CD4-positive, alpha-beta T cell treated with Interleukin-21 for 1 hour (primary cell): Measurements from ENCODE around the gene PRDX2.

Source experiments
- DNase-seq: peaks from one replicate; pipeline ENCODE4 v3.0.0-alpha.2; 2020

Gene PRDX2

DNA sequence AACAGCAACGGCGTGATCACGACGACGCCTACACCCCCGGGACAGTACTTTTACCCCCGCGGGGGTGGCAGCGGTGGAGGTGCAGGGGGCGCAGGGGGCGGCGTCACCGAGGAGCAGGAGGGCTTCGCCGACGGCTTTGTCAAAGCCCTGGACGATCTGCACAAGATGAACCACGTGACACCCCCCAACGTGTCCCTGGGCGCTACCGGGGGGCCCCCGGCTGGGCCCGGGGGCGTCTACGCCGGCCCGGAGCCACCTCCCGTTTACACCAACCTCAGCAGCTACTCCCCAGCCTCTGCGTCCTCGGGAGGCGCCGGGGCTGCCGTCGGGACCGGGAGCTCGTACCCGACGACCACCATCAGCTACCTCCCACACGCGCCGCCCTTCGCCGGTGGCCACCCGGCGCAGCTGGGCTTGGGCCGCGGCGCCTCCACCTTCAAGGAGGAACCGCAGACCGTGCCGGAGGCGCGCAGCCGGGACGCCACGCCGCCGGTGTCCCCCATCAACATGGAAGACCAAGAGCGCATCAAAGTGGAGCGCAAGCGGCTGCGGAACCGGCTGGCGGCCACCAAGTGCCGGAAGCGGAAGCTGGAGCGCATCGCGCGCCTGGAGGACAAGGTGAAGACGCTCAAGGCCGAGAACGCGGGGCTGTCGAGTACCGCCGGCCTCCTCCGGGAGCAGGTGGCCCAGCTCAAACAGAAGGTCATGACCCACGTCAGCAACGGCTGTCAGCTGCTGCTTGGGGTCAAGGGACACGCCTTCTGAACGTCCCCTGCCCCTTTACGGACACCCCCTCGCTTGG is 9.3 kb downstream of the PRDX2 start:
- DNase-seq = peak; percentile 75

DNA sequence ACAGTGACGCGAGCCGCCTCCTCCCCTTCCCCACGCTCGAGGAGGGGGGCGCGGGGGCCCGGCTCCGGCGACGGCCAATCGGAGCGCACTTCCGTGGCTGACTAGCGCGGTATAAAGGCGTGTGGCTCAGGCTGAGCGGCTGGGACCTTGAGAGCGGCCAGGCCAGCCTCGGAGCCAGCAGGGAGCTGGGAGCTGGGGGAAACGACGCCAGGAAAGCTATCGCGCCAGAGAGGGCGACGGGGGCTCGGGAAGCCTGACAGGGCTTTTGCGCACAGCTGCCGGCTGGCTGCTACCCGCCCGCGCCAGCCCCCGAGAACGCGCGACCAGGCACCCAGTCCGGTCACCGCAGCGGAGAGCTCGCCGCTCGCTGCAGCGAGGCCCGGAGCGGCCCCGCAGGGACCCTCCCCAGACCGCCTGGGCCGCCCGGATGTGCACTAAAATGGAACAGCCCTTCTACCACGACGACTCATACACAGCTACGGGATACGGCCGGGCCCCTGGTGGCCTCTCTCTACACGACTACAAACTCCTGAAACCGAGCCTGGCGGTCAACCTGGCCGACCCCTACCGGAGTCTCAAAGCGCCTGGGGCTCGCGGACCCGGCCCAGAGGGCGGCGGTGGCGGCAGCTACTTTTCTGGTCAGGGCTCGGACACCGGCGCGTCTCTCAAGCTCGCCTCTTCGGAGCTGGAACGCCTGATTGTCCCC is 10.1 kb downstream of the PRDX2 start, which contains the start of gene JUNB:
TSS of gene JUNB (plus strand) at position 142 of the 706 bp plus-strand sequence. CDS start at position 428, 286 bp downstream.
- peak; percentile 99 for DNase-seq

DNA sequence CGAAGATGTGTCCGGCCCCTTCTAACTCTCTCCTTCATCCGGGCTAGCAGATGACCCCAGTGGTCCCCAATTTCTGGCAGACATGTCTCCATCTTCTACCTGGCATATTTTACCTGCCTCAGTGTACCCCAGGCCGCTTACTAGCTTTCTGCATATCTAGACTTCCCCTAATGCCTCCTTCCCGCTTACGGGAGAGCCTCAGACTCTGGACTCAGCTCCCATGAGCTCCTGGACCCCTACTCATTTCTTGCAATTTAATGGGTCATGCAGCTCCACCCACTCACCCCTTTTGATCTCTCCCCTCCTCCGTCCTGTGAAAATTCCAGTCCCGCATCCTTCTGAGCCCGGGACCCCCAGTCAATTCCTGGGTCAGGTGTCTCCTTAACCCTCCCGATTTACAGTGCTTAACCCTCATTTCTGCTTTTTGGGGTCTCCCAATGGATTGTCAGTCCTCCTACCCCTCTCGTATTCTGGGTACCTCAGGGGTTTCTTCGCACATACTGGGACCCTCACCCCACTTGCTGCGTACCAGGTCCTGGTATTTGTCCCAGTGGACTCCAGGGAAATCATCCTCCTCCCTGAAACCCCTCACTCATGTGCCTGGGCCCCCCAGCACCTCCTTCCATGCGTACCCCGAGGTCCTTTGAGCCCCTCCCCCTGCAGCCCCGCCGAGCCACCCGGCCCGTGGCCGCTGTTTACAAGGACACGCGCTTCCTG is 10.8 kb downstream of the PRDX2 start:
- DNase-seq = no peak

DNA sequence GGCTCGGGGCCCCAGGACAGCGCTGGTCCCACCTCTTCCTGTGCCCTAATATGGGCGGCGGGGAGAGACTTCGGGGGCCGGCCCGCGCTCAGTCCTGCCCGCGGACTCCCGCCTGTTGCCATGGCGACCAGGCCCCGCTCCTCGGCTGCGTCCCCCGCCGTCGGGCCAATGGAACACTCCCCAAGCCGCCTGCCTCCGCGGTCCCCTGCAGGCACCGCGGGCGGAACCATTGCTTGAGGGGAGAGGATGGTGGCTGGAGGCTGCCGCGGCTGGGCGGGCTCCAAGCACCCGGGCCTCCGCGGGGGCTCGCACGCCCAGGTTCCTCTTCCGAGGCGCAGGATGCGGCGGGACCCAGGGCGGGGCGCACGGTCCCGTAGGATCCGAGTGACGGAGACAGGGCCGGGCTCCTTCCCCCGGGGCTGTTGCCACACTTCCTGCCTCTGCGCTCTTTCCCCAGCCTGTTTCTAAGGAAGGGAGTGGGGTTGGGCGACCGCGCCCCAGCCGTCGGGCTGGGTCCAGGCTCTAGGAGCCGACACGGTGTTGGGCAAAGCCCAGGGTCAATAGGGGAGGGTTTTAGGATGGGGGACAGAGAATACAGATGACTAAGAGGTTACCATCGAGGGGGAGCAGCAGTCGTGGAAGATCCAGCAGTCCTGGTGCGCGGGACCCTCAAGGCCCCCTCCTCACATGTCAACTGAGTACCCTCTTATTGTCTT is 11.5 kb downstream of the PRDX2 start:
- peak; percentile 98 for DNase-seq

DNA sequence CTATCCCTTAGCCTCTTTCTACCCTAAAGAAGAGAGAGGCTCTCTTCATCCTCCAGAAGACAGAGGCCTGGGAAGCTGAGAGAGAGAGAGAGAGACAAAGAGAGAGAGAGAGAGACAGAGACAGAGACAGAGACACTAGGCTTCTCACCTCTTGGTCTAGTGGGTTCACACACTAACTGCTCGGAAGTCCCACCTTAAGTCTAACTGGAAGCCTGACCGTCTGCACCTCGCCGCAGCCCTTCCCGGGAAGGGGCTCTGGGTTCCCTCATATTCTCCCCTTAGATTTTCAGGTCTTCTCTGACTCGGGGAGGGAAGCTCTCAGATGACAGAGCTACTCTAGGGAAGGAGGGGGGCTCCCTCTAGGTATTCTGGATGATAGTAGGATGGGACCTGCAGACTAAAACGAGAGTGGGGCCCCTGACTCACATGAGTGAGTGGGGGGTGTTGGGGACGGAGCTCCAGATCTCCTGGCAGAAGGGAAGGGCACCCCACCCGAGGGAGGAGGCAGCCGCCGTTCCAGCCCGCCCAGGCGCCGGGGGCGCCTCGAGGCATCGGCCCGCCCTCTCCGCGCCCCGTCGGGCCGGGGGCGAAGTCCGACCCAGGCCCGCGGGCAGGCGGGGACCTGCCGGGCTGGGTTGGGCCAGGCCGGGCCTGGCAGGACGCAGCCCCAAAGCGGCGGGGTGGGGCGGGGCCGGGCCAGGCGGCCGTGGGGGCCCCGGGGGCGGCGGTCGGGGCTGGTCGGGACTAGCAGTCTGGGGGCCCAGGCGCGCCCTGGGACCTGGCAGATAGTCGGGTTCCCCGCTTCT is 12.3 kb downstream of the PRDX2 start:
- DNase-seq = peak; percentile 72

DNA sequence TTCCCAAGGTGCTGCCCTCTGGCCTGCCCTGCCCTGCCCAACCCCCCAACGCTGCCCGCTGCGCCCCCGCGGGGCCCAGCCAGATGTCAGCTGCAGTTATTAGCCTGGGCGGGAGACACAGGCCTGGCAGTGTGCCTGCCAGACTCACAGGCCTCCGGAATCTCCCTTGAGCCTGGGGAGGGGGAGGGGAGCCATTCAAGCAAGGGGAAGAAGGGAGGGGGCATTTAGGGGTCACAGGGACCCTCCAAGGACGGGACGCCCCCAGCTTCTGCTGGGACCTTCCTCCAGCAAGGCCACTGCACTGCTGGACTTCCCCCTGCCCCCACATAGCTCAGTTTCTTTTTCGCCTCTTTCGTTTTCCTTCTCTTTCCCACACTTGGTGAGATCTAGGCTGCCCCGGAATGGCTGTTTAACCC is 12.9 kb downstream of the PRDX2 start:
- peak; percentile 85 for DNase-seq

DNA sequence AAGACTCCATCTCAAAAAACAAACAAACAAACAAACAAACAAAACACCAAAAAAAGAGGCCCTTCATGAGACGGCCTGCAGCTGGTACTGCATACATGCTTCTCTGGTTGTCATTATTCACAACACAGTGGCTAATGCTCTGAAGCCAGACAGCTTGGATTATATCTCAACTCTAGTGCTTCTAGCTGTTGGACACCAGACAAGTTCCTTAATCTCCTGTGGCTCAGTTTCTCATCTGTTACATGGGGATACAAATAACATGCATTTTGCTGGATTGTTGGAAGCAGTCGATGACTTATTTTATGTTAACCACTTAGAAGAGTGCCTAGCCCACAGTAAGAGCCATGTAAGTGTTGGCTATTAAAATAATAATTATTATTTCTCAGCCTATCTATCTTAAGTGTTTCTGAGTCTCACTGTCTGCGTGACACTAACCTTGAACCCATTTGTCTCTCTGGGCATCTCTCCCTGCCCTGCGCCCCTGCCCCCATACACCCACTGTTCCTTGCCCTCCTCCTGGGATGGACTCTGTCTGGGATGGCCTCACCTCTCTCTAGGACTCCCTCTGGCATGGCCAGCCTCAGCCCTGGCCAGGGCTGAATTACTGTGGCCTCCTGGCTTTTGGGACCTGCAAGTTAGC is 13.4 kb downstream of the PRDX2 start:
- no peak for DNase-seq

DNA sequence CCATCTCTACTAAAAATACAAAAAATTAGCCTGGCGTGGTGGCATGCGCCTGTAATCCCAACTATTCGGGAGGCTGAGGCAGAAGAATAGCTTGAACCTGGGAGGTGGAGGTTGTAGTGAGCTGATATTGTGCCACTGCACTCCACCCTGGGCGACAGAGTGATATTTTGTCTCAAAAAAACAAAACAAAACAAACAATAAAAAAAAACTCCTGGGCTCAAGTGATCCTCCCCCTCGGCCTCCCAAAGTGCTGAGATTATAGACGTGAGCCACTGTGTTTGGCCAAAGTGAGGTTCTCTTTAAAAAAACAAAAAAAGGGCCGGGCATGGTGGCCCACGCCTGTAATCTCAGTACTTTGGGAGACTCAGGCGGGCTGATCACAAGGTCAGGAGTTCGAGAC is 14.1 kb downstream of the PRDX2 start:
- DNase-seq = no peak

DNA sequence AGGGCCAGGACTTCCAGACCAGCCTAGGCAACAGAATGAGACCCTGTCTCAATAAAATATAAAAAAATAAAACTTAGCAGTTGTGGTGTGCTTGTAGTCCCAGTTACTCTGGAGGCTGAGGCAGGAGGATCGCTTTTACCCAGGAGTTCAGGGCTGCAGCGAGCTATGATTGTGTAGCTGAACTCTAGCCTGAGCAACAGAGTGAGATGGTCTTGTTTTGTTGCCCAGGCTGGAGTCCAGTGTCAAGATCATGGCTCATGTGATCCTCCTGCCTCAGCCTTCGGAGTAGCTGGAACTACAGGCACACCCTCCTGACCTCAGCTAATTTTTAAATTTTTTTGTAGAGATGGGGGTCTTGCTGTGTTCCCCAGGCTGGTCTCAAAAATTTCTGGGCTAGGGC is 14.6 kb downstream of the PRDX2 start:
- DNase-seq = no peak

DNA sequence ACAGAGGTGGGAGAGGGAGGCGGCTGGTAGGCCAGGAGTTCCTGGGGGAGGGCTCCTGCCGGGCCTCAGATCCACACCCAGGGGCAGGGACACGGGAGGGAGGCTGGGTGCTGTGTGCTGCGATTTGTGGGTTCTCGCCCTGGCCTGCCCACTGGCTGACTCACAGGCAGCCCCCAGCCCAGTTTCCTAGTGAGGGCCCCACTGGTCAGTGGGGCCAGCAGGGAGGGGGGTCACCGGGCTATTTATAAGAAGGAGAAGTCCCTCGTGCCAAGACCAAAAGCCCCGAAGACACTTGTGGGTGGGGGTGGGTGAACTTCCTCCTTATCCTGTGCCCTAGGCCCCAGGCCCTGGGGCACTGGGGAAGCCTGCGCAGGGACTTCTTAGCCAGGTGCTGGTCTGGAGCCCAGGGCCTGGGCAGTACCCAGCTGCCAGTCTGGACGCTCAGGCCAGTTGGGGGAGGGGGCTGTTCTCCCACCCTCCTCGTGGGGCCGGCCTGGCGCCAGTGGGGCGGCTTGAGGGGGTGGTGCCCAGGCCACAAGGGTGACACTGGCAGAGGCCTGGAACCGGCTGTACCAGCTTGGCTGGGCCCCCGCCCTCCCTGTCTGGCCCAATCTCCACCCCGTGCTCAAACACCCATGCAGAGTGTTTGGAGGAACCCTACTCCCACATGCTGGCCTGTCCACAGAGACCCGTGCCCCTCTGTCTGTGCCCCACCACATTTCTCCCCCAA is 15.3 kb downstream of the PRDX2 start:
- peak; percentile 53 for DNase-seq

DNA sequence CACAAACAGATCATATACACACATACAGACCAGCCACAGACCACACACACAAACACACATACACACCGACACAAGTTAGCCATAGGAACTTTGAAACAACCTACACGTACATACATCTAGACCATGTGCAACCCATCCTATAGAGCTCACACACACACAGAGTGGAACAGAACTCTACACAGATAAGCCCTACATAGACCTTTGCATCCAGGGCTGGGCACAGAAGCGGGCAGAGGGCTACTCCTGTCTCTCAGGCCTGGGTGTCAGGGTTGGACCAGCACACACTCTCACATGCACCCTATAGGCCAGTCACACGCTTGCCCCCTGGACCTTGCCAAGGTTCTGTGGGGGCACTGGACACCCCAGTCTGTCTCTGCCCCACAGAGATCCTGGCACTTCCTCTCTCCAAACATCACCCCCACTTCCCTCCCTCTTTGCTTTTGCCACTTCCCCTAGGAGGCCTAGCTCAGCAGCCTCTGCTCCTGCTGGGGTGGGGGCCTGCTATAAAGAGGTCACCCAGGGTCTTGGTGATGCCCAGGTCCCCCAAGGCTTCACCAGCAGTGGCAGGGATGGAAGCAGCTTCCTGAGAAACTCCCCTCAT is 16.1 kb downstream of the PRDX2 start:
- DNase-seq = no peak

DNA sequence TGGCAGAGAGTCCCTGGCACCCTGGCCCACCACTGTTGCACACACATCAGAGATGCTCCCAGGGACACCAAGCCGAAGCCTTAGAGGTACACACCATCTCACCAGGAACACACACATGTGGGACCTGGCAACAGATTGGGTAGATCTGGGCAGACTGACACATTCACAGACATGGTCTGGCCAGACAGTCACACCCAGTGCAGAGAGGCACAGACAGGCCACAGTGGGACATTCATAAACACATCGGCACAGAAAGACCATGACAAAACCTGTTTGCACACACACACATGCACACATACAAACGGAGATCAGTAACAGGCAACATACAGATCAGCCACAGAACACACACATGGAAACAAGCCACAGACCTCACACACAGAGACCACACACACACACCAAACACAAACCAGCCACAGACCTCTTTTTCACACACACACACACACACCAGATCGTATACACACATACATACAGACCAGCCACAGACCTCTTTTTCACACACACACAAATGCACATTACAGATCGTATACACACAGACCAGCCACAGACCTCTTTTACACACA is 16.6 kb downstream of the PRDX2 start:
- DNase-seq = peak; percentile 83

DNA sequence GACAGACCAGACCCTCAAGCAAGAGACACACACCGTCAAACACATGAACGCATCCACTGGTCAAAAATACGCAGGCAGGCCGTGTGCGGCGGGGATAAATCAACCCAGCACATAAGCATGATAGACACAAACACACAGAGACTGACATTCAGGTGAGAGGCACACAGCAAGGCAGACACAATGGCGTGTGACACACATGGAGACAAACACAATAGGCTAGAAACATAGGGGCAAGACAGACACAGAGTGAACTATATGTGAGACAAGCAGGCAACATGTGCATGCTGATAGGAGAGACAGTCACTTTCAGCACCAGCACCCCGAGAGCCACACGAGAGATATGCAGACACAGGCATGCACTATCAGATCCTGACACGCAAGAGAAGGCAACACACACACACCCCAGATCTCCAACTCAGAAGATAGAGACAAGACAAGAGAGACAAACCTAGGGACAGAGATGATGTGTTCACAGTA is 17.2 kb downstream of the PRDX2 start:
- DNase-seq = peak; percentile 54

DNA sequence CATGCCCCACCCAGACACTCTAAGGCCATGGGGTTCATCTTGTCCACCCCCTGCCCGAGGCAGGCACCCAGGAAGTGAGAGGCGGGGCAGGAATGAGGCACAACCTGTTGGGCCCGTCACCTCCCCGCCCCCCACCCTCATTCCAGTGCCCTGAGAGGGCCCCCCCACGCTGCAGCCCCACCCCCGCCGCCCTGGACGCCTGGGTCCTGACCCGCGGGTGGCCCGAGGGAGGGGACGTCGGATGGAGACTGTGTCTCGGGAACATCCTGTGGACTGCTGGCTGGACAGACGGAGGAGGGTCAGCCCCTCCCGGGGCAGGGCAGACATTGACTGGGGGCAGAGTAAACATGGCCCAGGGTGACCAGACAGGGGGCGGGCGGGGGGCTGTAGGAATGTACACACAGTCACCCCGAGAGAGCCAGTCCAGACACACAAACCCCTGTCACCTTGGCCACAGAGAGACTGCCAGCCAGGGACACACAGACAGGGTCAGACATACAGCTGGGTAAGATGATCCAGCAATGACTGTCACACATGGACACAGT is 17.7 kb downstream of the PRDX2 start:
- peak; percentile 57 for DNase-seq

DNA sequence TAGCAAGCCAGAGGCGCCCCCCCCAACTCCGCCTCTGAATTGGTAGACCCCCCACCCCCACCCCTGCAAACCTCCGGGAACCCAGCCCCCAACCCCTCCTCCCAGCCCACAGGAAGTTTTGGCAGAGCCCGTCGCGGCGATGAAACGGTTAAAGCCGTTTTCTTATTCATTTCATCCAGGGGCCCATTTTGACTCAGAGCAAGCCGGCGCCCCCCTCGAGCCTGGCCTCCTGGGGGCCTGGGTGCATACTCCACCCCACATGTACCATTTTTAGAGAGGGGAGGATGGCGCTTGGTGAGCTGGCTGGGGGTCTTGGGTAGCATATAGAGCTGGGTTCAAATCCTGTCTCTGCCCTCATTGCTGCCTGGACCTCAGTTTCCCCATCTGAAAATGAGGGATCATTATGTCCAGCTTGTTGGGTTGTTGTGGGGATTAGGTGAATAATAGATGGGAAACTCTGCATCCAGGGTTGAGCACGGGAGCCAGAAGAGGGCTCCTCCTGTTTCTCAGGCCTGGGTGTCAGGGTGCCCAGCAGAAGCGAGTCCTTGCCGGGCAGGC is 18.2 kb downstream of the PRDX2 start:
- DNase-seq = peak; percentile 47

DNA sequence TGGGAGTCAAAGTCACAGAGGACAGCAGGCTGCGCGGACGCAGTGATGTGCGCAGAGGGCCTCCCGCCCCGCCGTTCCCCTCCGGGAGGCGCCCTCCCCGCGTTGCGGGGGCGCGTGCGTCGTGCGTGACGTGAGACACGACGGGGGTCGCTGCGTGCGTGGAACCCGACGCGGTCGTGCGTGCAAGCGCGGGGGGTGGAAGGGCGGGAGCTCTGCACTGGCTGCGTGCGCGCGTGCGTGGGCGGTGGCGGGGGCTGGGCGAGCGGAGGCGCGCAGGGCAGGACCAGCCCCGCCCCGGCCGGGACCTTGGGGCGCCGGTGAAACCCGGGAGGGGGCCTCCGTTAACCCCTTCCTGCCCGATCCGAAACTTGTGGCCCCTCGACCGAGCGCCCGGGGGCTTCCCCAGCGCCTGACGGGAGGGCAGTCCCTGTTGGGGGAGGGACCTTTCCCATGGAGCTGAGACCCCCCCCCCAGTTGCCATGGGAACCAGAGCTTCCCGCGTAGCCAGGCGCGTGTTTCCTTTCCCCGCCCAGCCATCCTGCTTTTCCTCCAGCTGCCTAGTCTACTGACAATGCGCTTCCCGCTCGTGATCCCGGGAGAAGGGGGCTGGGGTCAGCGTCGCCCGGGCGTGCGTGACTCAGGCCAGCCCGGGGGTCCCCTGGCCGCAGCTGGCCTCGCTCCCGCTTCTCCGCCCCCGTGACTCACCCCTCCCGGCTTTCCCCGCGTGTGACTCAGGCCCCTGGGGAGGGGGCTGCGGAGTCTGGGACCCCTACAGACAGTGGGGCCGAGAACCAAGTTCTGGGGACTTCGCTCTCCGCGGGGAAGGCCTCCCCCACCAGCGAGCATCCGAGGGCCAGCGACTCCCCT is 18.9 kb downstream of the PRDX2 start:
- DNase-seq = peak; percentile 94

DNA sequence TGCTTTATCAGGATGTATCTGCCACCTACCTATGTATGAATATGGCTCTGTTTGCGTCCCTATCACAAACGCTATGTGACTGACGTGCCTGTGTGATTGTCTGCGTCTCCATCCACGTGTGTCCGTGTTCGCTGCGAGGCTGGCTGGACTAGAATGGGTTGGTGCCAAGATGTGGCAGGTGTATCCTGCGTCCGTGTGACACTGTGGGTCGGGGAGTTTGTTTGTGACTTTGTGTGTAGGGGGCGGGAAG is 19.5 kb downstream of the PRDX2 start:
- no peak for DNase-seq

DNA sequence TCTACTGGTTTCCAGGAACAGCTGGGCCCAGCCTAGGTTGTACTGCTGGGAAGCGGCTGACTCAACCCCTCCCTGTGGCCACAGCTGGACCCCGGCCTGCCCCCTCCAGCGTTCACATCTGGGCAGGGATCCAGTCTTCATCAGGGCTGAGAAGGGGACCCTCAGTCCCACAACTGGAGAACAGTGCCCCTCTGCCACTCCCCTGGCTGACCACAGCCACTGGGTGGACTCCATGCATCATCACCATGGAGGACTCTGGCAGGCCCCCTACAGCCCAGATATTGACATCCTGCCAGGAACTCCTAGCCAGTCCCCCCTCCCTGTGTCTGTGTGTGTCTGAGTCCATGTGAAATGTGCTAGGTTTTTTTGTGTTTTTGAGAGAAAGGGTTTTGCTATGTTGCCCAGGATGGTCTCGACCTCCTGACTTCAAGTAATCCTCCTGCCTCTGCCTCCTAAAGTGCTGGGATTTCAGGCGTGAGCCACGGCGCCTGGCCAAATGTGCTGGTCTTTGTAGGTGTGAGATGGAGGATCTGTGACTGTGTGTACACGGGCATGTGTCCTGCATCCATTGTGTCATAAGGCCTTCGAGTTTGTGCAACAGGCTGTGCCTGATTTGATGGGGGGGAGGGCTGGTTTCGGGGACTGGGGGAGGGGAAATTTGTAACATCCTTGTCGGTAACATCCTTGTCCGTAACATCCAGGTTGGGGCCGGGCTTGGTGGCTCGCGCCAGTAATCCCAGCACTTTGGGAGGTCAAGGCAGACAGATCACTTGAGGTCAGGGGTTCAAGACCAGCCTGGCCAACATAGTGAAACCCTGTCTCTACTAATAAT is 22.2 kb downstream of the PRDX2 start:
- no peak for DNase-seq
